Ishikawa (cell line): ENCODE data around the gene FAM114A1.

Experiments used
- EP300 ChIP-seq: IDR thresholded peaks from 2 replicates; pipeline ENCODE4 v1.6.1; 2012; ENCODE audit warnings: borderline replicate concordance
- TAF1 ChIP-seq: IDR thresholded peaks from 2 replicates; pipeline ENCODE4 v1.6.1; 2012; ENCODE audit warnings: low read depth, mild to moderate bottlenecking
- TCF12 ChIP-seq: IDR thresholded peaks from 2 replicates; pipeline ENCODE4 v1.6.1; 2012; ENCODE audit warnings: low read depth
- ZBTB7A ChIP-seq: IDR thresholded peaks from 2 replicates; pipeline ENCODE4 v1.6.1; 2012; ENCODE audit warnings: low read depth
- TF ChIP-seq, protein P1 (sequence below): IDR thresholded peaks from 2 replicates; pipeline ENCODE4 v1.6.1; 2012

DNA sequence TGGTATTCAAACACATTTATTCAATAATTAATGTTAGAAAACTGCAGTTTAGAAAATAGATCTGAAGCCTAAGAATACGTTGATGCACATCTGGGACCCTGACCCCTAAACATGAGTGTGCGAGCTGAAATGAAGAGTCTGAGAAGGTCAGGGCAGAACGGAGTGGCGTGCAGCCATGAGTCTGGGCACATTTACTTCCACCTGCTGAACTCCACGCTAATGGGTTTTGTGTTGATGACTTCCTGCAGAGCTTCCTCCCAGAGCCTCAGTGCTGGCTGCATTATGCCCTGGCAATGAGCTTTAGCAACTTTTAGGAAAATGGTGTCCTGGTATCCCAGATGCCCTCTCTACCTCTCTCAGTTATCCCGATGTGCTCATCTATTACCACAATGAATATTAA lies 53.1 kb downstream of the FAM114A1 start:
- TF ChIP-seq TAF1 (no peak), ZBTB7A (no peak), EP300 (no peak), TCF12 (no peak)
- TF ChIP-seq, protein P1, sequence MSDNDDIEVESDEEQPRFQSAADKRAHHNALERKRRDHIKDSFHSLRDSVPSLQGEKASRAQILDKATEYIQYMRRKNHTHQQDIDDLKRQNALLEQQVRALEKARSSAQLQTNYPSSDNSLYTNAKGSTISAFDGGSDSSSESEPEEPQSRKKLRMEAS = no peak
